HK-2 (cell line): Measurements from ENCODE around the gene TLR2.
A peak's percentile ranks its signal among the peaks of the same experiment; 100 is the strongest.

ENCODE experiments used
- DNase-seq: peaks from one replicate; pipeline ENCODE4 v3.0.0-alpha.2; 2018; ENCODE audit not compliant: unreplicated experiment

Gene TLR2

GRCh38 chr4:153728660-153729059 is 44.6 kb downstream of the TLR2 start:
- no peak for DNase-seq

- DNase-seq = no peak
Observed at GRCh38 chr4:153729895-153730294, 45.8 kb downstream of the TLR2 start.

GRCh38 chr4:153731239-153731638 is 47.2 kb downstream of the TLR2 start:
- no peak for DNase-seq

GRCh38 chr4:153733751-153734448 is 49.8 kb downstream of the TLR2 start:
- DNase-seq = no peak

GRCh38 chr4:153735906-153736461 is 51.9 kb downstream of the TLR2 start:
- DNase-seq = no peak

GRCh38 chr4:153741541-153741940 is 57.5 kb downstream of the TLR2 start:
- DNase-seq = no peak

GRCh38 chr4:153745651-153746050 is 61.6 kb downstream of the TLR2 start:
- DNase-seq = no peak

GRCh38 chr4:153747406-153747955 is 63.4 kb downstream of the TLR2 start:
- DNase-seq = no peak

- DNase-seq = peak; percentile 42
Observed at GRCh38 chr4:153748378-153748777, 64.3 kb downstream of the TLR2 start.

GRCh38 chr4:153750197-153750817 is 66.2 kb downstream of the TLR2 start:
- peak; percentile 72 for DNase-seq

GRCh38 chr4:153755186-153755585 is 71.1 kb downstream of the TLR2 start:
- DNase-seq = no peak
